ENCODE results near the gene WASF2. TPM values are rescaled to one million over a fixed set of nuclear protein-coding genes. Genes with fewer than 3 reads are reported as not detected.

Gene WASF2
- total RNA-seq, 1 donor from 2014 or later = 27.9 TPM

- no peak for TF ChIP-seq CTCF (conservative IDR thresholded peaks at IDR 0.05; ENCODE audit: low read depth, low read length)
- no peak for DNase-seq (ENCODE audit: low read depth)
- no peak overlapping the region for H3K4me3 ChIP-seq (ENCODE audit: low read depth, low read length)
Observed at GRCh38 chr1:27526569-27527222, 36.7 kb upstream of the WASF2 start.

GRCh38 chr1:27525296-27526272 lies 35.6 kb upstream of the WASF2 start:
- no peak overlapping the region for H3K4me3 ChIP-seq (ENCODE audit: low read depth, low read length)
- no peak for DNase-seq (ENCODE audit: low read depth)

GRCh38 chr1:27523337-27524020 lies 33.5 kb upstream of the WASF2 start:
- no peak for TF ChIP-seq CTCF (conservative IDR thresholded peaks at IDR 0.05; ENCODE audit: low read depth, low read length)
- no peak for DNase-seq (ENCODE audit: low read depth)
- H3K4me3 ChIP-seq (ENCODE audit: low read depth, low read length) = no peak overlapping the region

More at GRCh38 chr1:27525296-27526272, 35.6 kb upstream of the WASF2 start:
- no peak for TF ChIP-seq CTCF (conservative IDR thresholded peaks at IDR 0.05; ENCODE audit: low read depth, low read length)

- no peak overlapping the region for H3K4me3 ChIP-seq (ENCODE audit: low read depth, low read length)
- no peak for DNase-seq (ENCODE audit: low read depth)
- TF ChIP-seq CTCF (conservative IDR thresholded peaks at IDR 0.05; ENCODE audit: low read depth, low read length) = no peak
Observed at GRCh38 chr1:27522432-27523336, 32.7 kb upstream of the WASF2 start.

GRCh38 chr1:27521861-27522431 lies 32.0 kb upstream of the WASF2 start:
- H3K4me3 ChIP-seq (ENCODE audit: low read depth, low read length) = no peak overlapping the region
- no peak for TF ChIP-seq CTCF (conservative IDR thresholded peaks at IDR 0.05; ENCODE audit: low read depth, low read length)

More at GRCh38 chr1:27521861-27522431, 32.0 kb upstream of the WASF2 start:
- no peak for DNase-seq (ENCODE audit: low read depth)
